GM11168 (cell line): Measurements from ENCODE around the gene SCN10A.

Experiments used
- in situ Hi-C: fragments of 300-500 bp; cut with MboI; formaldehyde crosslinking; loops from one replicate; pipeline ENCODE4 v1.12.0; 2022; ENCODE audit warnings: low sequenced_read_pairs; ENCODE audit not compliant: unreplicated experiment

Gene SCN10A

GRCh38 chr3:38723569-38724391 lies 92.2 kb downstream of the SCN10A start:
- in situ Hi-C loops, result no loop called here

- in situ Hi-C loops, result no loop called here
These were observed 93.0 kb downstream of the SCN10A start for GRCh38 chr3:38722781-38723568.

DNA sequence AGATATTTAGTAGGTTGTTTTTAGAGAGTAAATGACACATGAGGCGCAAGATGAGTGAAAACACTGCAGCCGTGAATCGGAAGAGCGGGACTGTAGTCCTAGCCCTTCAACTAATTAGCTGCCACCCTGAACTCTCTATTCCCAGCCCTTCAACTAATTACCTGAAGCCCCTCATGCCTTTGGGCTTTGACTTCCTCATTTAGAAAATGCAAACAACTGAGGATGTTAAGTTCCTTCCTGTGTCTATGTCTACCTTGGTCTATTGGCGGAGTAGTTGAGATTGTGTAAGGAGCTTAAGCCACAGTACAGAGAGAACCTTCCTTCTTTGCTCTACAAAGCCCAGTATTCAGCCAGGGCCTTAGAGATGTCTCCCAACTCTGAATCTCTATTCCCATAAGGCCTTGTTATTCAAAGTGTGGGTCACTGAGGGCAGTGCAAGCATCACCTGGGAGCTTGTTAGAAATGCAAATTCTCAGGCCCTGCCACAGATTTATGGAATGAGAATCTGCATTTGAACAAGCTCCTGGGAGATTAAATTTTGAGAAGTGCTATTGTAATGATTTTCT lies 94.7 kb downstream of the SCN10A start:
- in situ Hi-C loops, result no loop called here

DNA sequence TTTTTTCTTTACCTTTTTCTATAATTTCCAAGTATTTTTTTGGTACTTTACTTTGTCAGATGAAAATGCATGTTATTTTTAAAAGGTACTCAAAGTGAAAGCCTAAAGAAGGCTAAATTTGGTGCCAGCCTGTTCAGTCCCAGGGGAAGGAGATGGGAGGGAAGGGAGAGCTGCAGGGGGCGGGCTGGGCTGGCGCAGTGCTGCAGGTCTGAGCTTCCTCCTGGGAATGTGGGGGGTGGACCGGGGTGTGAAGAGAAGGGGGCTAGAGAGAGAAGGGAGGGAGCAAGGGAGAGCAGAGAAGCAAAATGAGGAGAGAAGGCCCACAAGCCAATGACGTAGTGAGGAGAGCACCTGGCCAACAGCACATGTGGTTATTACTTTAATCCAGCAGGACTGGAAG lies 95.6 kb downstream of the SCN10A start:
- in situ Hi-C loops, result no loop called here

DNA sequence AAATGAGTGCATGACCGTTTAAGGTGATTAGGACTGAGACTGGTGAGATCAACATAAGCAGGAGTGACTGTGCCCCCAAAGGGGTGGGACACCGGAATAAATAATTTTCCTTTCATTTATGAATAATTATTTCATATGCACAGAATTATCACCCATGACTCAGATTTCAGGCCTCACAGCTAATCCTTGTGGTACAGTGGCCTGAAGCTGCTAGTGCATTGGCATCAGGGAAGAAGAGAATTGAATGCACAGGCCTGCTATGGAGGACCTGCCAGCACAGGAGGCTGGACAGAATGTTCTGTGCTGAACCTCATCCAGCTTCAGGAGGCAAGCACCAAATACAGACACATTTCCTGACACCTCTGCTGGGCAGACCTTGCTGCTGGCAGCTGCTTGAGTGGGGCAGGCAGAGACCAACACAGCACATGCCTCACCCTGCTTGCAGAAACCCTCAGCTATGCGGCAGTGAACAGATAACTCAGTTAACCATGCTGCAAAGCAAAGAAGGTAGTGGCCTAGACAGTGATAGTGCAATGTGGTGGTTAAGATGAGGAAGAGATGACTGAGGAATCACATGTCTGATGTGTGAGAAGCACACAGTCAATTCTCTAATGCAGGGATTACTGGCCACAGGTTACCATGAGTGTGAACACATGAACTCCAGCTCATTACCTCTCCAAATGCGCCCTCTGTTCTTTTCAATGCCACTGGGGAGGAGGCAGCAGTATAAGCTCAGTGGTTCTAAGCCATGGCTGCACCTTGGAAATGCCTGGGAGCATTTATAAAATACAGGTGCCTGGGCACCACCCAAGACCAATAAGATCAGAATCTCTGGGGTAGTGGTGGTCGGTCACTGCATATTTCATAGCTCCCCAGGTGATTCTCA lies 98.4 kb downstream of the SCN10A start:
- in situ Hi-C loops, result no loop called here

GRCh38 chr3:38713121-38713520 lies 102.9 kb downstream of the SCN10A start:
- in situ Hi-C loops, result no loop called here

GRCh38 chr3:38711321-38711720 lies 104.7 kb downstream of the SCN10A start:
- in situ Hi-C loops, result no loop called here

DNA sequence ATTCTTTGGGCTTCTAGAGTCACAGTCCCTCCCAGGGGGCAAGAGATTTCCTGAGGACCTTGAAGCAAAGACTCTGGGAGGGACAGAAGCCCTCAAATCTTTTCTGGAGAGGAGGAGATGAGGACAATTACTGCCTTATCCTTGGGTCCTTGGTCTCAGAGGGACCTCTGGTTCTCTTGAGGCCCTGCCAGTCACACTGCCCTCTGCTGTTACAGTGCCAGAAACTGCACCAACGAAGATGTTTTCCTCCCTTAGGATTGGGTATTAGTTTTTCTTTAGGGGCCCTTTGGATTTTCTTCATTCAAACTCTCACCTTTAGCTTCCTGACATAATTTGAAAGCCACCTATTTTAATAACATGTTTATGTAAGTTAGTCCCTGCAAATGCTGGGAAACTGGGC lies 108.3 kb downstream of the SCN10A start:
- in situ Hi-C loops, result no loop called here

GRCh38 chr3:38706961-38707360 lies 109.1 kb downstream of the SCN10A start:
- in situ Hi-C loops, result no loop called here

DNA sequence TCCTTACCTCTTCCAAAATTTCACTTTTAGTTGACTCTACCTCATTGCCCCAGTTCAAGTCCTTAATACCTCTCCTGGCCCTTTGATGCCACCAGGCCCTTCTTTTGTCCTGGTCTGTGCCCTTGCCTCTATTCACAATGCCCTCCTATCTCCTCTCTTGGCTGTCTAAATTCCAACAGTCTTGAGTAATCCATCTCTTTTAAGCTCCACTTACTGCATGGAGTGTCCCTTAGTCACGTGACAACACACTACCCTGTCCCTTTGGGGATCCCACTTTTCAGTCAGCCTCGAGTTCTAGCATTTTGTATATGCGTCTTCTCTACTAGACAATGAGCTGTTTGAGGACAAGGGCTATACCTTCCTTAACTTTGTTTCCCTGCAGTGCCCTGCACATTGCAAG lies 113.8 kb downstream of the SCN10A start:
- in situ Hi-C loops, result no loop called here

- in situ Hi-C loops, result no loop called here
These were observed 117.3 kb downstream of the SCN10A start for GRCh38 chr3:38698760-38699159.

DNA sequence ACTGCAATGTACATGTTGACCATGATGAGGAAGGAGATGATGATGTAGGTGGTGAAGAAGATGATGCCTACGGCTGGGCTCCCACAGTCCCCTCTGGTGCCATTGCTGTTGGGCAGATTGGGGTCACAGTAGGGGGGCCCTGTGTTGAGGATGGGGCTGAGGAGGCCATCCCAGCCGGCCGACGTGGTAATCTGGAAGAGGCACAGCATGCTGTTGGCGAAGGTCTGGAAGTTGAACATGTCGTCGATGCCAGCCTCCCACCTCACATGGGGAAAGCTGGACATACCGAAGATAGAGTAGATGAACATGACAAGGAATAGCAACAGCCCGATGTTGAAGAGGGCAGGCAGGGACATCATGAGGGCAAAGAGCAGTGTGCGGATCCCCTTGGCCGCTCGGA lies 118.0 kb downstream of the SCN10A start:
- in situ Hi-C loops, result no loop called here

DNA sequence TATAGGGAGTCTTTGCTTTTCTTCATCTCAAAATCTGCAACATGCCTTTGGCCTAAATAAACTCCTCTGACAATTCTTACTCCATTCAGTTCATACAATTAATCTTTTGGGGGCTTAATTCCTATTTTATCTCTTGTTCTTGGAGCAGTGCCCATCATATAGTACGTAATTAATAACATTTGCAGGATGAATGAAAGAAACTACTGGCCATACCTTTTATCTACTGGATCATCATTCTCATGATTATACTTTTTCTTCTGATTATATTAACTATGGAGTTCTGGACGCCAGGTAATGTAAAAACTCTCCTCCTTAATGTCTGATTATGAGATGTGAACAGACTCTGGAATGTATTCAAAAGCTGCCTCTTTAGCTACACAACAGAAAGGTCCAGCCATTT lies 120.0 kb downstream of the SCN10A start:
- in situ Hi-C loops, result no loop called here

- in situ Hi-C loops, result no loop called here
These were observed 125.8 kb downstream of the SCN10A start for GRCh38 chr3:38690185-38690584.

GRCh38 chr3:38689774-38690173 lies 126.2 kb downstream of the SCN10A start:
- in situ Hi-C loops, result no loop called here

GRCh38 chr3:38689346-38689745 lies 126.7 kb downstream of the SCN10A start:
- in situ Hi-C loops, result no loop called here

- in situ Hi-C loops, result no loop called here
These were observed 128.7 kb downstream of the SCN10A start for GRCh38 chr3:38687321-38687720.

GRCh38 chr3:38684546-38684945 lies 131.5 kb downstream of the SCN10A start:
- in situ Hi-C loops, result no loop called here

- in situ Hi-C loops, result no loop called here
These were observed 146.3 kb downstream of the SCN10A start for GRCh38 chr3:38669668-38670067.

DNA sequence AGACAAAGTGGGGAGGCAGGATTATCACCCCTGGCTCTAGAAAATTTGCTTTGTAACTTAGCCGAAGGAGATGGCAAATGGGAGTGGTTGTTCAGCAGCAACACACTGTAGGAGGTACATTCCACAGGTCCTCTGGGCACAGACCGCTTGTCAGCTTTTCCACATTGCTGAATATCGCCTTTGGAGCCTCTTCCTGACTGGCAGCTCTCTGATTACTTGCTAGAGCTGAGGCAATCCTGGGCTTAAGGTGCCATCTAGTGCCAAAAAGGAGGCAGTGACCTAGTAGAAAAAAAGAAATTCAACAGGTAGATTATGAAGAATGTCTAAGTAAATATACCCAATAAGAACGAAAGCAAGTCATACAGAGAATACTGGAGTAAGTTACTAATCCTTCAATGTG lies 153.5 kb downstream of the SCN10A start:
- in situ Hi-C loops, result no loop called here
